DOHH2 (cell line): ENCODE data around the gene NEUROD1.

ENCODE experiments used
- H3F3A ChIP-seq: fragments of 200-600 bp; sonication (generic), shearing (Covaris generic); 2 replicates; pipeline ENCODE4 v1.6.0; 2016; ENCODE audit warnings: antibody characterized with exemption, mild to moderate bottlenecking; ENCODE audit not compliant: control insufficient read depth, insufficient read depth
- H3K27ac ChIP-seq: fragments of 200-600 bp; sonication (generic); 2 replicates; pipeline ENCODE4 v1.5.1; 2014; ENCODE audit warnings: low read depth, mild to moderate bottlenecking, low read length, moderate library complexity
- H3K27me3 ChIP-seq: fragments of 200-600 bp; sonication (generic); 2 replicates; pipeline ENCODE4 v1.6.1; 2014; ENCODE audit warnings: mild to moderate bottlenecking, low read length, mixed read lengths; ENCODE audit not compliant: control insufficient read depth
- H3K36me3 ChIP-seq: fragments of 200-600 bp; sonication (generic); 2 replicates; pipeline ENCODE4 v1.6.1; 2014; ENCODE audit warnings: mild to moderate bottlenecking, low read length, moderate library complexity, mixed read lengths; ENCODE audit not compliant: control insufficient read depth
- H3K4me1 ChIP-seq: fragments of 200-600 bp; sonication (generic); 2 replicates; pipeline ENCODE4 v1.6.1; 2014; ENCODE audit warnings: mild to moderate bottlenecking, low read length, mixed read lengths; ENCODE audit not compliant: control insufficient read depth
- H3K4me2 ChIP-seq: fragments of 200-600 bp; sonication (generic); 2 replicates; pipeline ENCODE4 v1.6.0; 2014; ENCODE audit warnings: mild to moderate bottlenecking, low read length, moderate library complexity
- H3K4me3 ChIP-seq: fragments of 200-600 bp; sonication (generic); 2 replicates; pipeline ENCODE4 v1.5.1; 2014; ENCODE audit warnings: mild to moderate bottlenecking, low read length, mixed read lengths
- H3K79me2 ChIP-seq: fragments of 200-600 bp; sonication (generic); 2 replicates; pipeline ENCODE4 v1.6.1; 2014; ENCODE audit warnings: mild to moderate bottlenecking, low read length, mixed read lengths; ENCODE audit not compliant: control insufficient read depth
- H3K9me2 ChIP-seq: fragments of 200-600 bp; sonication (generic); replicated peaks from 2 replicates; pipeline ENCODE4 v1.6.1; 2014; ENCODE audit warnings: mild to moderate bottlenecking, low read length, mixed read lengths; ENCODE audit not compliant: control insufficient read depth
- H3K9me3 ChIP-seq: fragments of 200-600 bp; sonication (generic); 2 replicates; pipeline ENCODE4 v1.6.1; 2014; ENCODE audit warnings: antibody characterized with exemption, low read length, mixed read lengths; ENCODE audit not compliant: control insufficient read depth, insufficient read depth
- H4K20me1 ChIP-seq: fragments of 200-600 bp; sonication (generic); 2 replicates; pipeline ENCODE4 v1.6.0; 2014; ENCODE audit warnings: low read depth, mild to moderate bottlenecking, antibody characterized with exemption, low read length, moderate library complexity; ENCODE audit not compliant: control insufficient read depth, insufficient read depth
- CTCF ChIP-seq: fragments of 200-600 bp; sonication (generic); IDR thresholded peaks from one replicate; pipeline ENCODE4 v1.5.1; 2014; ENCODE audit warnings: antibody characterized with exemption, mild to moderate bottlenecking, low read depth, low read length; ENCODE audit not compliant: poor library complexity, severe bottlenecking
- EZH2phosphoT487 ChIP-seq: fragments of 200-600 bp; sonication (generic); IDR thresholded peaks from 2 replicates; pipeline ENCODE4 v1.6.1; 2017; ENCODE audit warnings: borderline replicate concordance, mild to moderate bottlenecking, antibody characterized with exemption, low read length, moderate library complexity, mixed read lengths

NEUROD1 gene

DNA sequence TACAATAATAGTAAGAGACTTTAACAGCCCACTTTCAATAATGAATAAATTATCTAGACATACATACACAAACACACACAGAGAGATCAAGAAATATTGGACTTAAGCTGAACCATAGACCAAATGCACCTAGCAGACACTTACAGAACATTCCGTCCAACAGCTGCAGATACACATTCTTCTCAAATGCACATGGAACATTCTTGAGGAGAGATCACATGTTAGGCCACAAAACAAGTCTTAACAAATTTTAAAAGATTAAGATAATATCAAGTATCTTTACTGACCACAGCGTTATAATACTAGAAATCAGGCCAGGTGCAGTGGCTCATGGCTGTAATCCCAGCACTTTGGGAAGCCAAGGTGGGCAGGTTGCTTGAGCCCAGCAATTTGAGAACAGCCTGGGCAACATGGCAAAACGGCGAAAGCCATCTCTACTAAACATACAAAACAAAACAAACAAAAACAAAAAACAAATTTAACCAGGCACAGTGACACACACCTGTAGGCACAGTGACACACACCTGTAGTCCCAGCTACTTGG, 30.8 kb downstream of the NEUROD1 start:
- Histone ChIP-seq H3K4me1 (no peaks in the 10 kb centered on the region), H3K27ac (no peak overlapping the region), H3F3A (no peaks in the 10 kb centered on the region), H3K27me3 (no peaks in the 10 kb centered on the region), H4K20me1 (no peaks in the 10 kb centered on the region), H3K36me3 (no peaks in the 10 kb centered on the region), H3K4me3 (no peak overlapping the region), H3K4me2 (no peak overlapping the region), H3K79me2 (no peaks in the 10 kb centered on the region), H3K9me2 (no peaks in the 10 kb centered on the region), H3K9me3 (no peaks in the 10 kb centered on the region)
- no peak for TF ChIP-seq EZH2phosphoT487
- TF ChIP-seq CTCF = no peak

DNA sequence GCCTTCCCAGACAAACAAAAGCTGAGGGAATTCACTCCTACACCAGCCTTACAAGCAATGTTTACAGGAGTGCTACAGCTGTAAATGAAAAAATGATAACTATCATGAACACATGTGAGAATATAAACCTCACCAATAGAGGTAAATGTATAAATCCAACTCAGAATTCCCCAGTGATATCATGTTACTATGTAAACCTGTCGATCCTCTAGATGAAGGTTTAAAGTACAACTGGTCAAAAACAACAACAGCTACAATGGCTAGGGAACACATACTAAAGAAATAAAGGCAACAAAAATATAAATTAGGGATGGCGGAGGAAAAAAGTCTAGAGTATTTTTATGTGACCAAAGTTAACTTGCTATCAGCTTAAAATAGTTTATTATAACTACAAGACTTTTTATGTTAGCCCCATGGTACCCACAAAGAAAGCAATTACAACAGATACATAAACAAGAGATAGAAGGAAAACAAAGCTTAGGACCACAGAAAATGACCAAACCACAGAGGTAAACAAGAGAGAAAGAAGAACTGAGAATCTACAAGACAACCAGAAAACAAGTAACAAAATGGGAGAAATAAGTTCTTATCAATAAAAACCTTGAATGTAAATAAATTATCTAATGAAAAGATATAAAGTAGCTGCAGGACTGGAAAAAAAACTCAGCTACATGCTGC, 31.7 kb downstream of the NEUROD1 start:
- H4K20me1 ChIP-seq = no peaks in the 10 kb centered on the region
- no peaks in the 10 kb centered on the region for H3K79me2 ChIP-seq
- H3K36me3 ChIP-seq = no peaks in the 10 kb centered on the region
- no peak overlapping the region for H3K4me2 ChIP-seq
- no peak overlapping the region for H3K27ac ChIP-seq
- H3K9me2 ChIP-seq = no peaks in the 10 kb centered on the region
- H3F3A ChIP-seq = no peaks in the 10 kb centered on the region
- no peaks in the 10 kb centered on the region for H3K9me3 ChIP-seq
- no peaks in the 10 kb centered on the region for H3K4me1 ChIP-seq
- no peak for TF ChIP-seq CTCF
- TF ChIP-seq EZH2phosphoT487 = no peak
- H3K4me3 ChIP-seq = no peak overlapping the region
- no peaks in the 10 kb centered on the region for H3K27me3 ChIP-seq

DNA sequence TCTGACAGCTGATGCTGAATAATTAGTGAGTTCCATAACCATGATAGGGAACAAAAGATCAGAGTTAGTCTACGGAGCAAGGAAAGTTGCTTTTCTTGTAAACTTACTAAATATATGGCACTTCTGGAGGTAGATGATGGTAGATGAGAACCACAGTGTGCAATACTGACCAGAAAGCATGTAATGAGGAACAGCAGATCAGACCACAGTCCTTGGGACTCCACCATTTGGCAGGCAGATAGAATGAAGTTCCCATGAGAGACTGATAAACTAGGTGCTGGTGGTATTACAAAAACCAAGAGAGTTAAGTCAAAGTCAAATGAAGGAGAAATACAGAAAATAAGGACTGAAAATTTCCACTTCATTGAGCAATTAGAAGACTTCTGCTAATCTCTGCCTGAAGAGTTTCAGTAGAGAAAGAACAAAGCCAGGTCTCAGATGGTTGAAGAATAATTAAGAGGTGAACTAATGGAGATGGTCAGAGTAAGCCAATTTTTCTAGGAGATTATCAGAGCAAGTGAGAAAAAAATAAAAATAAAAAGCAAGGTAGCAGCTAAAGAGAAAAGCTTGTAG, 33.8 kb downstream of the NEUROD1 start:
- H3K4me3 ChIP-seq = no peak overlapping the region
- H3K4me2 ChIP-seq = no peak overlapping the region
- H3K9me2 ChIP-seq = no peaks in the 10 kb centered on the region
- no peaks in the 10 kb centered on the region for H3K79me2 ChIP-seq
- no peaks in the 10 kb centered on the region for H3K27me3 ChIP-seq
- H3K9me3 ChIP-seq = no peaks in the 10 kb centered on the region
- no peaks in the 10 kb centered on the region for H3F3A ChIP-seq
- H3K27ac ChIP-seq = no peak overlapping the region
- H3K4me1 ChIP-seq = no peaks in the 10 kb centered on the region
- no peak for TF ChIP-seq EZH2phosphoT487
- H3K36me3 ChIP-seq = no peaks in the 10 kb centered on the region
- H4K20me1 ChIP-seq = no peaks in the 10 kb centered on the region

DNA sequence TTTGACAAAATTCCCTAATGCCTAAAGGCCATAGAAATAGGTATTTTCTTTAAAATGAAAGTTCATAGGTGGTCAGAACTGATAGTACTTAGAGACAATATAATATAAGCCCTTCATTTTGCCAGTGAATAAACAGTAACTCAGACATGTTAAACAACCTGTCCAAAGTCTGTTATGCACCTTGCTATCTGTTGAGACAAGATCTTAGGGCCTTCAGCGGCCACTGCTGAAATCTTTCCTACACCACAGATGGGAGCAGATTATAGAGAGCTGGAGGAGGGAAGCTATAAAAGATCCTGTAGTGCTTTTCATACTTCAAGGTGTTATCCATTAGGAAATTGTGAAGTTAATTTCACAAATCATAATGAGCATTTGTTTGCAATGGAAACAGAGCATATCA, 37.2 kb downstream of the NEUROD1 start:
- Histone ChIP-seq H3K9me2 (no peaks in the 10 kb centered on the region), H3K4me2 (no peak overlapping the region), H3K9me3 (no peaks in the 10 kb centered on the region), H3K79me2 (no peaks in the 10 kb centered on the region), H3K4me1 (no peaks in the 10 kb centered on the region), H3K4me3 (no peak overlapping the region), H3F3A (no peaks in the 10 kb centered on the region), H3K27me3 (no peaks in the 10 kb centered on the region), H3K27ac (no peak overlapping the region), H4K20me1 (no peaks in the 10 kb centered on the region), H3K36me3 (no peaks in the 10 kb centered on the region)
- no peak for TF ChIP-seq CTCF
- TF ChIP-seq EZH2phosphoT487 = no peak
